CD14-positive monocyte (primary cell): ENCODE results near the gene RNASE3. TPM values are rescaled to one million over a fixed set of nuclear protein-coding genes. Genes with fewer than 3 reads are reported as not detected.

Experiments
- DNase-seq, 3 donors: peaks; one replicate each; pipeline ENCODE4 v3.0.0-alpha.2; 2011 to 2022
- H2AFZ ChIP-seq: 2 replicates; pipeline ENCODE4 v1.6.0; 2012; ENCODE audit warnings: mild to moderate bottlenecking, low read depth, low read length, inconsistent platforms; ENCODE audit not compliant: insufficient read depth, poor library complexity, severe bottlenecking
- H3K27ac ChIP-seq, 2 donors: 1 replicate in 1 of 2; 2 replicates in 1 of 2; pipeline ENCODE4 v1.5.1; 2012 to 2013; ENCODE audit warnings: low read length in 2 of 2, control low read depth in 1 of 2, inconsistent platforms in 1 of 2, low read depth in 1 of 2, mild to moderate bottlenecking in 1 of 2
- H3K27me3 ChIP-seq, 2 donors: one replicate each; pipeline versions ENCODE4 v1.6.0 to v1.6.1; 2011 to 2013; ENCODE audit warnings: low read length in 2 of 2; ENCODE audit not compliant: control insufficient read depth in 2 of 2, insufficient read depth in 2 of 2
- H3K36me3 ChIP-seq, 2 donors: replicated peaks in 1 of 2; 1 replicate in 1 of 2; 2 replicates in 1 of 2; pipeline versions ENCODE4 v1.5.1 to v1.6.1; 2012 to 2013; ENCODE audit warnings: low read length in 2 of 2, control low read depth in 1 of 2, inconsistent platforms in 1 of 2, mild to moderate bottlenecking in 1 of 2; ENCODE audit not compliant: insufficient read depth in 2 of 2, control insufficient read depth in 1 of 2
- H3K4me1 ChIP-seq, 2 donors: 1 replicate in 1 of 2; 2 replicates in 1 of 2; pipeline versions ENCODE4 v1.5.1 to v1.6.1; 2012 to 2013; ENCODE audit warnings: low read length in 2 of 2, control low read depth in 1 of 2, inconsistent platforms in 1 of 2, mild to moderate bottlenecking in 1 of 2, moderate library complexity in 1 of 2; ENCODE audit not compliant: insufficient read depth in 2 of 2, control insufficient read depth in 1 of 2
- H3K4me2 ChIP-seq: replicated peaks from 2 replicates; pipeline ENCODE3; 2012; ENCODE audit warnings: low read length, moderate library complexity, mild to moderate bottlenecking; ENCODE audit not compliant: poor library complexity, severe bottlenecking; ENCODE audit errors: extremely low read depth
- H3K4me3 ChIP-seq, 3 experiments: fragments of 200-600 bp in 1 of 3; sonication (generic) in 1 of 3; replicated peaks in 1 of 3; 1 replicate in 2 of 3; 2 replicates in 1 of 3; pipeline ENCODE4 v1.5.1; 2011 to 2013; ENCODE audit warnings: low read length in 3 of 3, mild to moderate bottlenecking in 3 of 3, control low read depth in 2 of 3, low read depth in 2 of 3, inconsistent platforms in 1 of 3, moderate library complexity in 1 of 3
- H3K79me2 ChIP-seq: 2 replicates; pipeline ENCODE4 v1.6.0; 2012; ENCODE audit warnings: mild to moderate bottlenecking, control low read depth, inconsistent platforms, low read length, moderate library complexity; ENCODE audit not compliant: insufficient read depth
- H3K9ac ChIP-seq: 2 replicates; pipeline ENCODE4 v1.6.0; 2017; ENCODE audit warnings: low read length, mild to moderate bottlenecking; ENCODE audit not compliant: insufficient read depth, poor library complexity, severe bottlenecking
- H3K9me3 ChIP-seq, 2 donors: replicated peaks in 1 of 2; 1 replicate in 1 of 2; 2 replicates in 1 of 2; pipeline versions ENCODE4 v1.5.1 to v1.6.1; 2012 to 2013; ENCODE audit warnings: low read length in 2 of 2, control low read depth in 1 of 2; ENCODE audit not compliant: control insufficient read depth in 1 of 2, insufficient read depth in 1 of 2
- H4K20me1 ChIP-seq: 2 replicates; pipeline ENCODE4 v1.6.0; 2012; ENCODE audit warnings: mild to moderate bottlenecking, low read length, control low read depth, moderate library complexity; ENCODE audit not compliant: insufficient read depth
- H3K27ac Mint-ChIP-seq, 7 donors: one replicate each; pipeline ENCODE4 v1.8.0; 2020; ENCODE audit warnings: mild to moderate bottlenecking in 7 of 7, mixed read lengths in 7 of 7, moderate library complexity in 6 of 7, inconsistent platforms in 2 of 7
- H3K27me3 Mint-ChIP-seq, 3 donors: one replicate each; pipeline ENCODE4 v1.8.0; 2021 to 2022; ENCODE audit warnings: low read depth in 3 of 3, mild to moderate bottlenecking in 3 of 3, mixed read lengths in 3 of 3, moderate library complexity in 3 of 3, inconsistent platforms in 1 of 3
- H3K36me3 Mint-ChIP-seq, 2 donors: one replicate each; pipeline ENCODE4 v1.8.0; 2020; ENCODE audit warnings: mixed read lengths in 2 of 2, inconsistent platforms in 1 of 2, mild to moderate bottlenecking in 1 of 2
- H3K4me1 Mint-ChIP-seq: one replicate; pipeline ENCODE4 v1.8.0; 2020; ENCODE audit warnings: mild to moderate bottlenecking, mixed read lengths
- H3K4me3 Mint-ChIP-seq, 2 donors: one replicate each; pipeline ENCODE4 v1.8.0; 2020; ENCODE audit warnings: mild to moderate bottlenecking in 2 of 2, mixed read lengths in 2 of 2, moderate library complexity in 1 of 2
- H3K9me3 Mint-ChIP-seq, 7 donors: one replicate each; pipeline ENCODE4 v1.8.0; 2020 to 2022; ENCODE audit warnings: mixed read lengths in 7 of 7, mild to moderate bottlenecking in 6 of 7, moderate library complexity in 6 of 7, inconsistent platforms in 2 of 7
- WGBS: methylation state at CpG from one replicate; pipeline ENCODE4 v1.1.5; 2013; ENCODE audit warnings: missing lambda C conversion rate; ENCODE audit not compliant: insufficient coverage; 5-methylcytosine and 5-hydroxymethylcytosine counted together
- intact Hi-C, 2 donors: fragments of 100-400 bp; cut with micrococcal nuclease; formaldehyde crosslinking; loops; one replicate each; pipeline versions ENCODE4 v1.15.0 to v1.15.1; 2023
- polyA plus RNA-seq, 3 donors: library from polyadenylated mRNA; depleted of rRNA in 1 of 3; unstranded in 2 of 3; stranded (reverse) in 1 of 3; fragments of 300-500 nt in 2 of 3; fragments of >200 nt in 1 of 3; fragmentation: Illumina TruSeq in 2 of 3; gene quantifications; 1 replicate in 2 of 3; 2 replicates in 1 of 3; pipeline ENCODE4 v1.2.3, GENCODE V29; 2012 to 2021
- TF ChIP-seq, protein P1 (sequence below): fragments of 200-600 bp; IDR thresholded peaks from one replicate; pipeline ENCODE4 v1.8.0; 2022; ENCODE audit warnings: antibody characterized with exemption, mild to moderate bottlenecking

RNASE3 gene
- polyA plus RNA-seq, 3 donors: 5.1 to 13.8 (median 8.4) TPM

DNA sequence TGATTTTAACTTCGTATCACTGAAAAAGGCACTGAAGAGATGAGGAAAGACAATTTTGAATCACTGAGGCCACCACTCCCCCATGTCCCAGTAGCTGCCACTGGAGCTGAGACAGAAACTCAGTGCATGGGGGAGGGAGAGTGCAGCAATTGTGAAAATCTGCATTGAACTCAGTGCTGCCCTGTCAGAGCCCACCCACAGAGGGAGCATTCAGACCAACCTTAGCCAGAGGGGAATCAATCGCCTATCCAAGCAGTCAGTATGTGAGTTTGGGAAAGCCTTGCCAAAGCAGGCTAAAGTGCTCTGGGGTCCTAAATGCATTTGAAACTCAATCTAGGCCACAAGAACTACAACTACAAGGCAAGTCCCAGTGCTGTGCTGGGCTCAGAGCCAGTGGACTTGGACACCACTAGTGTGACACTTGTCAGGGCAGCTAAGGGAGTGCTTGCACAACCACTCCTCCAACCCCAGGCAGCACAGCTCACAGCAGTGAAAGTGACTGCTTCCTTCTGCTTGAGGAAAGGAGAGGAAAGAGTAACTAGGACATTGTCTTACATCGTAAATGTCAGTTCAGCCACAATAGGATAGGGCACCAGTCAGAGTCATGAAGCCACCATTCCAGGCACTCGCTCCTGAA, 13.3 kb downstream of the RNASE3 start:
- Histone ChIP-seq H3K9me3 (peaks cover 0 to 10% of the 10 kb centered on the region in 2 donors), H2AFZ (no peak overlapping the region), H3K9ac (no peak overlapping the region), H4K20me1 (no peaks in the 10 kb centered on the region), H3K4me3 (peak overlapping the region in 1 of 3 experiments; percentile 46), H3K4me2 (no peak overlapping the region), H3K4me1 (peaks cover 30 to 35% of the 10 kb centered on the region in 2 donors), H3K27ac (peak overlapping the region; percentile 79 to 80), H3K36me3 (no peaks in the 10 kb centered on the region), H3K79me2 (no peaks in the 10 kb centered on the region), H3K27me3 (no peaks in the 10 kb centered on the region)
- DNase-seq: peak; percentile 46 to 65 (median 49)
- 50% methylated on average over 1 of the region's 4 CpGs for WGBS
- peaks cover 0 to 4% of the 10 kb centered on the region in 2 donors for H3K36me3 Mint-ChIP-seq
- peak overlapping the region; percentile 78 to 92 (median 85) for H3K27ac Mint-ChIP-seq
- H3K9me3 Mint-ChIP-seq: peaks cover 3 to 23% (median 11%) of the 10 kb centered on the region in 7 donors
- intact Hi-C loops: no loop called here
- peaks cover 33% of the 10 kb centered on the region for H3K4me1 Mint-ChIP-seq
- TF ChIP-seq, protein P1, sequence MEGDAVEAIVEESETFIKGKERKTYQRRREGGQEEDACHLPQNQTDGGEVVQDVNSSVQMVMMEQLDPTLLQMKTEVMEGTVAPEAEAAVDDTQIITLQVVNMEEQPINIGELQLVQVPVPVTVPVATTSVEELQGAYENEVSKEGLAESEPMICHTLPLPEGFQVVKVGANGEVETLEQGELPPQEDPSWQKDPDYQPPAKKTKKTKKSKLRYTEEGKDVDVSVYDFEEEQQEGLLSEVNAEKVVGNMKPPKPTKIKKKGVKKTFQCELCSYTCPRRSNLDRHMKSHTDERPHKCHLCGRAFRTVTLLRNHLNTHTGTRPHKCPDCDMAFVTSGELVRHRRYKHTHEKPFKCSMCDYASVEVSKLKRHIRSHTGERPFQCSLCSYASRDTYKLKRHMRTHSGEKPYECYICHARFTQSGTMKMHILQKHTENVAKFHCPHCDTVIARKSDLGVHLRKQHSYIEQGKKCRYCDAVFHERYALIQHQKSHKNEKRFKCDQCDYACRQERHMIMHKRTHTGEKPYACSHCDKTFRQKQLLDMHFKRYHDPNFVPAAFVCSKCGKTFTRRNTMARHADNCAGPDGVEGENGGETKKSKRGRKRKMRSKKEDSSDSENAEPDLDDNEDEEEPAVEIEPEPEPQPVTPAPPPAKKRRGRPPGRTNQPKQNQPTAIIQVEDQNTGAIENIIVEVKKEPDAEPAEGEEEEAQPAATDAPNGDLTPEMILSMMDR: no peak
- H3K27me3 Mint-ChIP-seq: peaks cover 0 to 2% (median 0%) of the 10 kb centered on the region in 3 donors
- H3K4me3 Mint-ChIP-seq: peak overlapping the region in 1 of 2 donors; percentile 64

DNA sequence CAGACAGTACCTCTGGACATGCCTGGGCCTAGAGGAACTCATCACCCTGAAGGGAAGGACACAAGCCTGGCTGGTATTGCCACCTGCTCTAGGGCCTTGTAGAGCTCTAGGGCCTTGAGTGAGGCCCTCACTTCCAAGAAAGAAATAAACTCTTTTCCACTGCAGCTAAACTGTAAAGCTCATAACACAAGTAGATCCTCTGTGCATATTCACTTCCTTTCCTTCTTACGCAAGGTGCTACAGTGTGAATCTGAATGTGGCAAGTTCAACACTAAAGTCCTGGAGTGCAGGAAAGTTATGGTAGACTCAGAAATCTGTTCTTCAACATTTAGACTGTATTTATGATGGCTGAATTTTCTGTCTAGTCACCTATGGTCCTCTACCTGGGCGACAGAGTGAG, 14.5 kb downstream of the RNASE3 start:
- Mint-ChIP-seq H3K36me3 (no peaks in the 10 kb centered on the region), H3K27me3 (peaks cover 0 to 2% (median 0%) of the 10 kb centered on the region in 3 donors), H3K9me3 (peaks cover 0 to 12% (median 6%) of the 10 kb centered on the region in 7 donors), H3K4me3 (peak overlapping the region in 1 of 2 donors; percentile 30), H3K27ac (peak overlapping the region; percentile 76 to 92 (median 88)), H3K4me1 (peaks cover 33% of the 10 kb centered on the region)
- Histone ChIP-seq H2AFZ (peak overlapping the region; percentile 63), H3K4me3 (peak overlapping the region in 1 of 3 experiments; percentile 46), H3K9me3 (peaks cover 0 to 9% of the 10 kb centered on the region in 2 donors), H3K36me3 (no peaks in the 10 kb centered on the region), H4K20me1 (no peaks in the 10 kb centered on the region), H3K27ac (peak overlapping the region; percentile 79 to 80), H3K9ac (no peak overlapping the region), H3K4me2 (peak overlapping the region; percentile 40), H3K4me1 (peaks cover 30 to 35% of the 10 kb centered on the region in 2 donors), H3K79me2 (no peaks in the 10 kb centered on the region), H3K27me3 (no peaks in the 10 kb centered on the region)
- peak in 2 of 3 donors; percentile 34 to 57 for DNase-seq
- no CpG with 5 or more reads among the region's 2 CpGs for WGBS
- intact Hi-C loops: no loop called here
- TF ChIP-seq, protein P1: no peak
